HCEC 1CT (cell line): ENCODE data around the gene DPP10.
"Not testable (repeated sequence)": the region's sequence is repeated elsewhere in the genome, so short reads cannot be mapped to it uniquely, and the experiment has no call there.

ENCODE experiments used
- DNase-seq: peaks from one replicate; pipeline ENCODE4 v3.0.0-alpha.2; 2017

DPP10 gene

DNA sequence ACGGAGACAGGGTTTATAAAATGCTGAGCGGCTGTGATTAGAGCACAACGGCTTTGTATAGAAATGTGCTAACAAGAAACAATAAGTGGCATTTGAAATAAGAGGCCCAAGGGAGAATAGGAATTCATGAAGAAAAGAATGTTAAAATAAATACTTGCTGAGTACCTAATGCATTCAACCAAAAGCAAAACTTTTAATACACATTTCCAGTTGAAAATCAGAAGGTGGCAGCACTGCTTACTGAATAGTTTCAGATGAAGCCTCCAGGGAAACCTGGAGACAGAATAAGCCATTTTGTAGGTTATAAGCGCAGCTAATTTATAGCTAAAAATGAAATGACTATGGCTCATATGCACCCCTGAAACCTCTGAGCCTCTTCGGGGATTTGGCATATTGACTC lies 286.6 kb downstream of the DPP10 start:
- no peak for DNase-seq

- no peak for DNase-seq
Measured at GRCh38 chr2:114735126-114735525, 292.7 kb downstream of the DPP10 start.

DNA sequence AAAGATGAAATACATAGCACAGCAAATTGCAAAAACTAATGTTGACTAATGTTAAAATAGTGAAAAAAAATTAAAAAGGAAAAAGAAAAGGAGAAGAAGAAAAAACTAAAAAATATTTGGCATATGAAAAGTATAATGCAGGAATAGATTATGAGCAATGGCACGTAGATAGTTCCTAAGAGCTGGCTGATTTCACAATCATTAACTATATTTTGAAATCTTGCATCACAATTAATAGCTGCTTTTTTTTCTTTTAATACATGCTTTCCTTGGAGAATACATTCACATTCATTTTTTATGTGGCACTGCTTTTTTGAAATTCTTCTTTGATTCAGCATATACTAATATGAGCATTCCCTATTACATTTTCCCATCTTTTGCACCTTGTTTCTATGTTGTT lies 299.8 kb downstream of the DPP10 start:
- DNase-seq, result no peak

- DNase-seq, result no peak
Measured at GRCh38 chr2:114745700-114746099, 303.3 kb downstream of the DPP10 start.

DNA sequence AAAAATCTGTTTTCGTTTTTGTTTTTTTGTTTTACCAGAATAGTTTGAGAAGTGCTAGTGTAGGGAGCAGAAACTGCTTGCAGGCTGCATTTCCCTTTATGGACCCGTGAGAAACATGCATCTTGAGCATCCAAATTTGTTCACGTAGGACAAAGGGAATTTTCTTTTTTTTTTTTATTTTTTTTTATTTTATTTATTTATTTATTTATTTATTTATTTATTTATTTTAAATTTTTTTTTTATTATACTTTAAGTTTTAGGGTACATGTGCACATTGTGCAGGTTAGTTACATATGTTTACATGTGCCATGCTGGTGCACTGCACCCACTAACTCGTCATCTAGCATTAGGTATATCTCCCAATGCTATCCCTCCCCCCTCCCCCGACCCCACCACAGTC lies 305.7 kb downstream of the DPP10 start:
- DNase-seq, result not testable (repeated sequence)

DNA sequence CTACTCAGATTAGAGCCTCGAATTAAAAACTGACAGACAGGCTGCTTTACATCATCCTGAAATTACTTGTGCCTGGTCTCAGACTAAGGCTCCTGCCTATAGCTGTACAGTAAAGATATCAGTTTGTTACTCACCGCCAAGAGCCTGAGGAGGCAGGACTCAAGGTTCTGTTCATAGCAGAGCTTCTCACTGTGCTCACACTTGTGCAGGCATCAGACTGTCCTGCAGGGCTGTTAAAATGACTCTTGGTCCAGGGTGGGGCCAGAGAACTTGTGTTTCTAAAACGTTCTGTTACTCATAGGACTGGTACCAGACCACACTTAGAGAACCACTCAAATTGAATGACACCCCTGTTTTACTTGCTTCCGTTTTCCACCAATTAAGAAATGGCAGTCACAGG lies 310.0 kb downstream of the DPP10 start:
- no peak for DNase-seq

DNA sequence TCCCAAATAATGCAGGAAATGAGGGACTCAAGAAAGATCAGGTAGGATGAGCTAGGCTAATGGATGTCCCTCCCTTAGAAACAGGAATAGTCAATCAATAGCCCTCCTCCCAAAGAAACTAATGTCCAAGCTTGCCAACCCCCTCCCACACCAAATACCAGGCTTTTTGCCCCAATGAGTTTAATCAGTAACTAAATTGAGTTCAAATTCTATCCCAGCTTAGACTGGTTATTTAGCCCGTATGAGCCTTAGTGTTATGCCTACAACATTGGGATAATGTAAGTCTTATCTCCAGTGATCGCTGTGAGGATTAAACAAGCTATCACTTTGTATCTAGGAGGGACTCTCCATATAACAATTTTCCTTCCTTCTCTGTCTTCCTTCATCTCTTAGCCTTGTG lies 310.7 kb downstream of the DPP10 start:
- DNase-seq, result no peak

GRCh38 chr2:114754907-114755563 lies 312.6 kb downstream of the DPP10 start:
- no peak for DNase-seq

- DNase-seq, result no peak
Measured at GRCh38 chr2:114762376-114762775, 319.9 kb downstream of the DPP10 start.

DNA sequence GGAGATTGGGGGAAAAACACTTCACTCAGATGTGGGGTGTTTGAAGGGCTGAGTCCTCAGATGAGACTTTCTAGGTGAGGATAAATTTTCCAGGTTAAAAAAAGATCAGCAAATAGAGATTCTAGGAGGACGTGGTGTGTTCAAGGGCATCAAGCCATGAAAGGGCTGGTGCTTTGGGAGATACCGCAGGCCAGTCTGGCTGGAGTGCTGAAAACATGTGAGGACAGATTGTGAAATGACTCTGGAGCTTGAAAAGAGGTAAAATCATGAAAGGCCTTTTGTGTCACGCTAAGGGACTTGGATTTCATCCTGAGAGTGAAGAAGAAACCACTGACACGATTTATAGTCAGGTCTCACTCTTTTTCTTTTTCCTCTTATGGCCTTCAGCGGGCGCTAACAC lies 320.5 kb downstream of the DPP10 start:
- DNase-seq, result no peak

- DNase-seq, result no peak
Measured at GRCh38 chr2:114769110-114769509, 326.7 kb downstream of the DPP10 start.

GRCh38 chr2:114769991-114770390 lies 327.6 kb downstream of the DPP10 start:
- no peak for DNase-seq

- no peak for DNase-seq
Measured at GRCh38 chr2:114784046-114784445, 341.6 kb downstream of the DPP10 start.

- no peak for DNase-seq
Measured at GRCh38 chr2:114784890-114785583, 342.6 kb downstream of the DPP10 start.

- DNase-seq, result no peak
Measured at GRCh38 chr2:114786901-114787300, 344.5 kb downstream of the DPP10 start.

- no peak for DNase-seq
Measured at GRCh38 chr2:114787486-114787885, 345.0 kb downstream of the DPP10 start.

DNA sequence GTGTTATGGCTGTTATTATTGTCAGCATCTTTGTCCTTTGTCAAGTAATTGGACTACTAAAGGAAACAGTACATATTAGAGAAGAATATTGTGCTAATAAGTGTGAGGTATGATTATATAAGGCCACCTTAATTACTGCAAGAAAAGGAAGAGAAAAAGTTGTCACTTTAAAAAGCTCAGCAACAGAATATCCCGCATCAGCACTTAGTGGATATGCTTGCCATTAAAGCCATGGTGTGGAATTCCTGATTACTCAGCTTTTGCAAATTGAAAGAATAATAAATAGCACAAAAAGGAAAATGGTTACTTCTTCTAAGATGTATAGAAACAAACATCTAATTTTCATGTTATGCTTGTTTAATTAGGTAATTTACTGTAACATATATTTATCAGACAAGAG lies 347.5 kb downstream of the DPP10 start:
- no peak for DNase-seq

DNA sequence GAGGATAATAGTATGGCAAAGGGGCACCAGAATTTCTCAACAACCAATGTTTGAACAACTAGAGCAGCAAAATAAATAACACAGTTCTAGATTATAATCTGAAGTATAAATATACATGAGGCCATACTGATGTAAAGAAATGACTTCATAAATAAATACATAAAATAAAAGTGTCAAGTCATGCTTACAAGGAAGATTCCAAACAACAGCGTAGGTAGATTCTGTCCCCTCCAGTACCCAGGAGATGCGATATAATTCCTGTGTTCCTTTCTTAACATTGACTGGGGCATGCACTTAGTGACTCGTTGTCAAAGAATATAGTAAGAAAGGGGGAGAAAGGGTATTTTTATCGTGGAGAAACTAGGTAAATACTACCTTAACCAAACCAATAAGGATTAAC lies 355.1 kb downstream of the DPP10 start:
- DNase-seq, result no peak

DNA sequence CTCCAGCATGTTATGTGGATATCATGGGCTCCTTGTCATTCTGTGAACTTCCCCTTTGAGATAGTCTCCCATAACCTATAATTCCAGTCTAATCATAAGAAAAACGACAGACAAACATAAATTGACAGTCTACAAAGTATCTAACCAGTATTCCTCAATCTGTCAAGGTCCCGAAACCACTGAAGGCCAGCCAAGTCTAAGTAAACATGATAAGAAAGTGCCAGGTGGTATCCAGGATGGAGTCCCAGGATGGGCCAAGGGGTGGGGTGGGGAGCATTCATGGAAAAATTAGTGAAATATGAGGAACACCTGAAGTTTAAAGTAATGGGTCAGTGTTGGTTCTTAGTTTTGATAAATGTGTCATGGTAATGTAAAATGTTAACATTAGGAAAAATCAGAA lies 355.5 kb downstream of the DPP10 start:
- no peak for DNase-seq

DNA sequence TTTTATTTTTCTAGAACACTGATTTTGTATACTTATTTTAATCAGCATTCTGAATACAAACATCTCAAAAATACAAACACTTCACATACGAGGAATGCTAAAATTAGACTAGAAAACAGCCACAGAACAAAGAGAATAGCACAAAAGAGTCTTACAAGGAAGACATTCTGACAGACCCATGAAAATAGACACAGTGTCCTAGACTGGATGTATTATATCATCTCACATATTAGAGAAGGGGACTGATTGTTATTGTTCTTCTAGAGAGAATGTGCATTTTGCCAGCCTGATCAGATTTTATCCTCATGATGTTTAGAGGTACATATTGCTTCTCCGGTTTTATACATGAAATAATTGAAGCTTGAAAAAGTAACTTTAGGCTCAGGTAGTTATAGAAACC lies 357.9 kb downstream of the DPP10 start:
- DNase-seq, result no peak

- DNase-seq, result no peak
Measured at GRCh38 chr2:114805195-114805594, 362.8 kb downstream of the DPP10 start.

GRCh38 chr2:114810092-114810491 lies 367.7 kb downstream of the DPP10 start:
- no peak for DNase-seq

DNA sequence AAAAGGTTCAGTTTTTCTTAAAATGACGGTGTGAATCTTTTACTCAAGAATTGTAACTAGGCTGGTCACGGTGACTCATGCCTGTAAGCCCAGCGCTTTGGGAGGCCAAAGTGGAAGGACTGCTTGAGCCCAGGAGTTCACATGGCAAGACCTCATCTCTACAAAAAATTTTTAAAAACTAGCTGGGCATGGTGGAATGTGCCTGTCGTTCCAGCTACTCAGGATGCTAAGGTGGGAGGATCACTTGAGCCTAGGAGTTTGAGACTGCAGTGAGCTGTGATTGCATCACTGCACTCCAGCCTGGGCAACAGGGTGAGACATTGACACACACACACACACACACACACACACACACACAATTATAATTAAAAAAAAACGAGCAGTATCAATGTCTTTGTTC lies 369.8 kb downstream of the DPP10 start:
- no peak for DNase-seq

DNA sequence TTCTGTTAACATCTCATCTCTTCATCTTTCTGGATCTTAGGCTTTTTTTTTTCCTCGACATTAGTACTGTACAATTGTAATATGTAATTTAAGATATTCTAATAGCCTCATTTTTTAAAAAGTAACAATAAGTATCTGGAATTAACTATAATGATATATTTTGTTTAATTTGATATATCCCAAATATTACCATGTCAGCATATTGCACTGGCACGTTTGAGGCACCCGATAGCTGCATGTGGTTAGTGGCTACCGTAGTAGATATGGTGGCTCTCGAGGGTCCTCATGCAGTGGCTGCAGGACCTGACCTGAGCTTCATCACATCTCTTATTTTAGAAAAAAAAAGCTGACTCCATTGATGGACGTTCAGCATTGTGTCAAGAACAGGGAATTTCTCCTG lies 371.9 kb downstream of the DPP10 start:
- no peak for DNase-seq

DNA sequence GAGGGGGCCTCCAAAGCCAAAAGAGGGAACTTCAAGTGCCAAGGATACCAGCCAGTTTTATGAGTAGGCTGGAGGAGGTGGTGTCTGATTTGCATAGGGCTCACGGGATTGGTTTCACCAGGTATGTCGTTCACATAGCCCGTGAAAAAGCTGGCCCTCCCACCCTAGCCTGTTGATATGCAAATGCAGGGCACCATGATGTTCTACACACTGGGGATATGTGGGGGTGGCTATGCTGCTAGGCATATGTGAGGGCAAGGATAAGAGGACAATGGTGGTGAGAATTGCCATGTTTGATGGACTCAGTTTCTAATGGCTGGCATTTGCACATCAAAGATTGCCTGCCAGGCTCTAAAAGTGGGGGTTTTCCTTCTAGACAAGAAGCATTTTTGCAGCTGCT lies 378.6 kb downstream of the DPP10 start:
- DNase-seq, result no peak
